HG03571 (cell line): ENCODE data around the gene HOXD11.

ENCODE experiments used
- ATAC-seq: cut with Tn5 transposase; IDR thresholded peaks from one replicate; pipeline ENCODE4 v1.9.1; 2021; ENCODE audit not compliant: unreplicated experiment

Gene HOXD11

GRCh38 chr2:176105078-176105729 is 1.9 kb upstream of the HOXD11 start:
- no peak for ATAC-seq

GRCh38 chr2:176105730-176106580 is 1.1 kb upstream of the HOXD11 start:
- ATAC-seq: no peak

GRCh38 chr2:176107731-176108181 is 676 bp downstream of the HOXD11 start:
- ATAC-seq: no peak

- no peak for ATAC-seq
Measured at GRCh38 chr2:176109192-176109901, 2.3 kb downstream of the HOXD11 start.

- ATAC-seq: no peak
Measured at GRCh38 chr2:176109946-176110345, 2.9 kb downstream of the HOXD11 start.

- no peak for ATAC-seq
Measured at GRCh38 chr2:176110415-176111308, 3.6 kb downstream of the HOXD11 start.

GRCh38 chr2:176111309-176111663 is 4.2 kb downstream of the HOXD11 start:
- no peak for ATAC-seq

- no peak for ATAC-seq
Measured at GRCh38 chr2:176111846-176112374, 4.8 kb downstream of the HOXD11 start.

GRCh38 chr2:176112375-176113302 is 5.6 kb downstream of the HOXD11 start:
- ATAC-seq: no peak

GRCh38 chr2:176114120-176114929 is 7.2 kb downstream of the HOXD11 start:
- no peak for ATAC-seq

- no peak for ATAC-seq
Measured at GRCh38 chr2:176114930-176115625, 8.0 kb downstream of the HOXD11 start.

GRCh38 chr2:176115883-176116813 is 9.1 kb downstream of the HOXD11 start, which contains the start of gene HOXD10:
Gene HOXD10 (plus strand): TSS chr2:176116778. CDS start chr2:176116834, 56 bp downstream.
- ATAC-seq: no peak

- no peak for ATAC-seq
Measured at GRCh38 chr2:176117162-176117822, 10.2 kb downstream of the HOXD11 start.

GRCh38 chr2:176117823-176118371 is 10.8 kb downstream of the HOXD11 start:
- no peak for ATAC-seq

GRCh38 chr2:176118601-176119339 is 11.7 kb downstream of the HOXD11 start:
- ATAC-seq: no peak
